HEK293 (cell line): Measurements from ENCODE around the gene KDSR.

Experiments
- CTCF ChIA-PET: fragments of 350-600 bp; formaldehyde crosslinking; extraction: SDS; loops from one replicate; lab custom pipeline; 2021; ENCODE audit warnings: antibody characterized with exemption; lab: Yijun Ruan, JAX
- POLR2A ChIA-PET: fragments of 300-600 bp; formaldehyde crosslinking; extraction: SDS; loops from one replicate; lab custom pipeline; 2020; ENCODE audit warnings: antibody characterized with exemption, inconsistent platforms; lab: Yijun Ruan, JAX
- H3K27ac ChIP-seq: fragments of 200-500 bp; sonication (Bioruptor generic); 2 replicates; pipeline ENCODE4 v1.5.1; 2014; ENCODE audit warnings: low read depth, low read length, control low read depth, inconsistent platforms; ENCODE audit errors: extremely low read depth
- H3K36me3 ChIP-seq, 2 experiments: fragments of 200-500 bp in 1 of 2; sonication (Bioruptor generic) in 1 of 2; 1 replicate in 1 of 2; 2 replicates in 1 of 2; pipeline ENCODE4 v1.5.1; 2014 to 2017; ENCODE audit warnings: inconsistent platforms in 2 of 2, low read length in 2 of 2; ENCODE audit not compliant: control insufficient read depth in 2 of 2, insufficient read depth in 1 of 2
- H3K4me1 ChIP-seq: fragments of 200-500 bp; sonication (Bioruptor generic); 2 replicates; pipeline ENCODE4 v1.5.1; 2014; ENCODE audit warnings: mild to moderate bottlenecking, low read length, inconsistent platforms; ENCODE audit not compliant: control insufficient read depth, insufficient read depth
- H3K4me3 ChIP-seq: 2 replicates; pipeline ENCODE4 v1.5.1; 2011; ENCODE audit warnings: low read depth, mild to moderate bottlenecking, control low read depth, low read length, moderate library complexity
- H3K9me3 ChIP-seq: fragments of 200-500 bp; sonication (Bioruptor generic); 2 replicates; pipeline ENCODE4 v1.5.1; 2014; ENCODE audit warnings: low read depth, low read length, inconsistent platforms; ENCODE audit not compliant: control insufficient read depth, insufficient read depth
- GLI2 ChIP-seq: fragments of 450-650 bp; formaldehyde crosslinking; IDR thresholded peaks from 2 replicates; pipeline ENCODE4; 2017; ENCODE audit warnings: missing biosample characterization, missing genetic modification characterization, low read depth, borderline replicate concordance
- KLF16 ChIP-seq: fragments of 450-650 bp; formaldehyde crosslinking; IDR thresholded peaks from 2 replicates; pipeline ENCODE4 v1.5.1; 2017; ENCODE audit warnings: missing biosample characterization, missing genetic modification characterization
- KLF8 ChIP-seq: fragments of 450-650 bp; formaldehyde crosslinking; IDR thresholded peaks from 2 replicates; pipeline ENCODE4 v1.5.1; 2016; ENCODE audit warnings: missing biosample characterization, missing genetic modification characterization
- SETDB1 ChIP-seq: IDR thresholded peaks from one replicate; pipeline ENCODE4 v1.6.1; 2017; ENCODE audit warnings: mild to moderate bottlenecking, low read length, moderate library complexity, mixed read lengths; ENCODE audit not compliant: insufficient read length
- SP3 ChIP-seq: fragments of 450-650 bp; formaldehyde crosslinking; IDR thresholded peaks from 2 replicates; pipeline ENCODE4 v1.5.1; 2016; ENCODE audit warnings: missing biosample characterization, missing genetic modification characterization
- ZBTB10 ChIP-seq: fragments of 450-650 bp; formaldehyde crosslinking; IDR thresholded peaks from 2 replicates; pipeline ENCODE4 v1.5.1; 2016; ENCODE audit warnings: missing biosample characterization, missing genetic modification characterization
- ZFP69B ChIP-seq: fragments of 450-650 bp; formaldehyde crosslinking; IDR thresholded peaks from 2 replicates; pipeline ENCODE4 v1.5.1; 2016; ENCODE audit warnings: missing biosample characterization, missing genetic modification characterization
- ZNF114 ChIP-seq: fragments of 450-650 bp; formaldehyde crosslinking; IDR thresholded peaks from 2 replicates; pipeline ENCODE4 v1.5.0; 2017; ENCODE audit warnings: missing biosample characterization, missing genetic modification characterization
- ZNF148 ChIP-seq: fragments of 450-650 bp; formaldehyde crosslinking; IDR thresholded peaks from 2 replicates; pipeline ENCODE4 v1.5.0; 2017; ENCODE audit warnings: missing biosample characterization, missing genetic modification characterization, borderline replicate concordance
- ZNF26 ChIP-seq: fragments of 450-650 bp; formaldehyde crosslinking; IDR thresholded peaks from 2 replicates; pipeline ENCODE4 v1.5.1; 2016; ENCODE audit warnings: missing biosample characterization, missing genetic modification characterization
- ZNF354C ChIP-seq: fragments of 450-650 bp; formaldehyde crosslinking; IDR thresholded peaks from 2 replicates; pipeline ENCODE4 v1.5.1; 2016; ENCODE audit warnings: missing biosample characterization, missing genetic modification characterization, low read depth, borderline replicate concordance
- ZNF394 ChIP-seq: fragments of 450-650 bp; formaldehyde crosslinking; IDR thresholded peaks from 2 replicates; pipeline ENCODE4 v1.5.1; 2016; ENCODE audit warnings: missing biosample characterization, missing genetic modification characterization, mild to moderate bottlenecking, moderate library complexity, borderline replicate concordance
- ZNF433 ChIP-seq: fragments of 450-650 bp; formaldehyde crosslinking; IDR thresholded peaks from 2 replicates; pipeline ENCODE4 v1.5.1; 2016; ENCODE audit warnings: missing biosample characterization, missing genetic modification characterization, low read depth
- ZNF510 ChIP-seq: fragments of 450-650 bp; formaldehyde crosslinking; IDR thresholded peaks from 2 replicates; pipeline ENCODE4 v1.5.1; 2018; ENCODE audit warnings: mild to moderate bottlenecking, missing genetic modification characterization, missing biosample characterization; ENCODE audit not compliant: insufficient replicate concordance
- ZNF629 ChIP-seq: fragments of 450-650 bp; formaldehyde crosslinking; IDR thresholded peaks from 2 replicates; pipeline ENCODE4 v1.5.1; 2017; ENCODE audit warnings: missing biosample characterization, missing genetic modification characterization
- ZNF639 ChIP-seq: fragments of 450-650 bp; formaldehyde crosslinking; IDR thresholded peaks from 2 replicates; pipeline ENCODE4 v1.5.1; 2016; ENCODE audit warnings: missing biosample characterization, missing genetic modification characterization
- ZNF658 ChIP-seq: fragments of 450-650 bp; formaldehyde crosslinking; IDR thresholded peaks from 2 replicates; pipeline ENCODE4; 2016; ENCODE audit warnings: missing biosample characterization, missing genetic modification characterization
- ZNF777 ChIP-seq: fragments of 450-650 bp; formaldehyde crosslinking; IDR thresholded peaks from 2 replicates; pipeline ENCODE4 v1.5.1; 2017; ENCODE audit warnings: missing biosample characterization, missing genetic modification characterization, borderline replicate concordance
- TF ChIP-seq, protein P1 (sequence below): fragments of 450-650 bp; formaldehyde crosslinking; IDR thresholded peaks from 2 replicates; pipeline ENCODE4 v1.5.1; 2017; ENCODE audit warnings: missing biosample characterization, missing genetic modification characterization
- TF ChIP-seq, protein P2 (sequence below): fragments of 450-650 bp; formaldehyde crosslinking; IDR thresholded peaks from 2 replicates; pipeline ENCODE4 v1.5.1; 2016; ENCODE audit warnings: missing biosample characterization, missing genetic modification characterization

KDSR gene

DNA sequence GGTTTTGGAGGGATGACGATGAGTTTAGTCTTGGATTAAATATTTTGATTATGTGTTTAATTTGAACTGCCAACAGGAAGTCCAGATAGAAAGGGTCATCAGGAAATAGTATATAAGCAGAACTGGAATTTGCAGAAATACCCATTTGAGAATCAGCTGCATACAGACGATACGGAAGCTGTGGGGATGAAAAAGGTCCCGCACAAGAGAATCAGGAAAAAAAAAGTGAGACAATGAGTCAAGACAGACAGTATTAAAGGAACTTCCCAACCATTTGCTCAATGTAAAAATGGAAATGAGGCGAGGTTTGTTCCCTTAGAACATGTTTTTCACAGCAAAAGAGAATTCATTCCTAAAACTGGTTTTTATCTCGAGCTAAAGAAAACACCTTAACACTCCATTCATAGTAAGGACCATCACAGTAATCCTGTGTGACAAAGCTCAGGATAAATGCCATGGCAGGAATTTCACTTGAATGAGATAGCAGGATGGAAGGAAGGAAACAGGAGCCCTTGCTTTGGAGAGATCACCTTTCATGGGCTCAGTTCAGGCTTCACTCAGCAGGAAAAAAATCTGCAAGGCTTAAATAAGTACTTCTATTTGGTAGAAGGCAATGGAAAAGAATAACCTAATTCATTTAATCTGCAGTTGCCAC, 76.7 kb downstream of the KDSR start (continued):
- TF ChIP-seq ZNF629 (tag by site-specific recombination) (no peak), ZFP69B (tag by site-specific recombination) (no peak), ZNF433 (no peak)

GRCh38 chr18:63288311-63288710, 78.7 kb downstream of the KDSR start:
- Histone ChIP-seq H3K9me3 (no peaks in the 10 kb centered on the region), H3K4me3 (no peak overlapping the region), H3K36me3 (no peaks in the 10 kb centered on the region), H3K27ac (no peak overlapping the region), H3K4me1 (peaks cover 6% of the 10 kb centered on the region; the same call in 1 of the 2 replicates)
- ChIA-PET CTCF (interaction anchor here (1.2 kb wide), 1 partner anchor 154 kb away, joined by 3 read pairs; no protein-coding TSS in a partner anchor), POLR2A (interaction anchor here (0.6 kb wide), 1 partner anchor 188 kb away, joined by 3 read pairs; no protein-coding TSS in a partner anchor)
- TF ChIP-seq GLI2 (tag by site-specific recombination) (no peak), ZNF510 (tag by site-specific recombination) (no peak), ZBTB10 (tag by site-specific recombination) (no peak), SP3 (tag by site-specific recombination) (no peak), ZNF114 (no peak), ZNF639 (no peak), KLF16 (tag by site-specific recombination) (no peak), ZNF658 (tag by site-specific recombination) (no peak), ZNF394 (tag by site-specific recombination) (no peak), ZNF26 (no peak), SETDB1 (no peak), ZNF777 (tag by site-specific recombination) (no peak), ZNF148 (tag by site-specific recombination) (no peak), KLF8 (tag by site-specific recombination) (no peak), ZNF354C (tag by site-specific recombination) (no peak)
- TF ChIP-seq, protein P1, sequence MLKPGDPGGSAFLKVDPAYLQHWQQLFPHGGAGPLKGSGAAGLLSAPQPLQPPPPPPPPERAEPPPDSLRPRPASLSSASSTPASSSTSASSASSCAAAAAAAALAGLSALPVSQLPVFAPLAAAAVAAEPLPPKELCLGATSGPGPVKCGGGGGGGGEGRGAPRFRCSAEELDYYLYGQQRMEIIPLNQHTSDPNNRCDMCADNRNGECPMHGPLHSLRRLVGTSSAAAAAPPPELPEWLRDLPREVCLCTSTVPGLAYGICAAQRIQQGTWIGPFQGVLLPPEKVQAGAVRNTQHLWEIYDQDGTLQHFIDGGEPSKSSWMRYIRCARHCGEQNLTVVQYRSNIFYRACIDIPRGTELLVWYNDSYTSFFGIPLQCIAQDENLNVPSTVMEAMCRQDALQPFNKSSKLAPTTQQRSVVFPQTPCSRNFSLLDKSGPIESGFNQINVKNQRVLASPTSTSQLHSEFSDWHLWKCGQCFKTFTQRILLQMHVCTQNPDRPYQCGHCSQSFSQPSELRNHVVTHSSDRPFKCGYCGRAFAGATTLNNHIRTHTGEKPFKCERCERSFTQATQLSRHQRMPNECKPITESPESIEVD (tag by site-specific recombination), result no peak
- TF ChIP-seq, protein P2, sequence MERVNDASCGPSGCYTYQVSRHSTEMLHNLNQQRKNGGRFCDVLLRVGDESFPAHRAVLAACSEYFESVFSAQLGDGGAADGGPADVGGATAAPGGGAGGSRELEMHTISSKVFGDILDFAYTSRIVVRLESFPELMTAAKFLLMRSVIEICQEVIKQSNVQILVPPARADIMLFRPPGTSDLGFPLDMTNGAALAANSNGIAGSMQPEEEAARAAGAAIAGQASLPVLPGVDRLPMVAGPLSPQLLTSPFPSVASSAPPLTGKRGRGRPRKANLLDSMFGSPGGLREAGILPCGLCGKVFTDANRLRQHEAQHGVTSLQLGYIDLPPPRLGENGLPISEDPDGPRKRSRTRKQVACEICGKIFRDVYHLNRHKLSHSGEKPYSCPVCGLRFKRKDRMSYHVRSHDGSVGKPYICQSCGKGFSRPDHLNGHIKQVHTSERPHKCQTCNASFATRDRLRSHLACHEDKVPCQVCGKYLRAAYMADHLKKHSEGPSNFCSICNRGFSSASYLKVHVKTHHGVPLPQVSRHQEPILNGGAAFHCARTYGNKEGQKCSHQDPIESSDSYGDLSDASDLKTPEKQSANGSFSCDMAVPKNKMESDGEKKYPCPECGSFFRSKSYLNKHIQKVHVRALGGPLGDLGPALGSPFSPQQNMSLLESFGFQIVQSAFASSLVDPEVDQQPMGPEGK, result no peak
